Right atrium auricular region (tissue), 2 donors: ENCODE data around the gene OTUD1. TPM values are rescaled to one million over a fixed set of nuclear protein-coding genes. Genes with fewer than 3 reads are reported as not detected.

Source experiments
- DNase-seq: peaks from one replicate; pipeline ENCODE4 v3.0.0-alpha.2; 2019; ENCODE audit warnings: low spot score
- H3K27ac ChIP-seq, 2 donors: fragments of 200-600 bp; sonication (generic); 1 replicate in 1 of 2; 2 replicates in 1 of 2; pipeline ENCODE4 v1.5.1; 2016 to 2019
- H3K27me3 ChIP-seq, 2 donors: fragments of 200-600 bp; sonication (generic); one replicate each; pipeline versions ENCODE4 v1.5.1 to v1.6.0; 2017 to 2019
- H3K36me3 ChIP-seq: fragments of 200-600 bp; sonication (generic); one replicate; pipeline ENCODE4 v1.5.1; 2016
- H3K4me1 ChIP-seq, 2 donors: fragments of 200-600 bp; sonication (generic); one replicate each; pipeline versions ENCODE4 v1.5.1 to v1.6.0; 2017 to 2019
- H3K4me3 ChIP-seq, 2 donors: fragments of 200-600 bp; sonication (generic); 1 replicate in 1 of 2; 2 replicates in 1 of 2; pipeline ENCODE4 v1.5.1; 2017 to 2019; ENCODE audit warnings: mild to moderate bottlenecking in 1 of 2, moderate library complexity in 1 of 2
- H3K9me3 ChIP-seq, 2 donors: fragments of 200-600 bp; sonication (generic); one replicate each; pipeline ENCODE4 v1.5.1; 2019
- total RNA-seq, 2 donors: library from RNA; depleted of rRNA; stranded (reverse); fragments of >200 nt; gene quantifications; one replicate each; pipeline ENCODE4 v1.1.0, GENCODE V29; 2016
- TF ChIP-seq, protein P1 (sequence below), 2 donors: fragments of 200-600 bp; sonication (generic); IDR thresholded peaks; one replicate each; pipeline ENCODE4 v1.5.1; 2019; ENCODE audit warnings: antibody characterized with exemption in 2 of 2

The OTUD1 gene
- total RNA-seq, 2 donors from 2014 or later, result 9.1 to 27.1 TPM

- TF ChIP-seq, protein P1, sequence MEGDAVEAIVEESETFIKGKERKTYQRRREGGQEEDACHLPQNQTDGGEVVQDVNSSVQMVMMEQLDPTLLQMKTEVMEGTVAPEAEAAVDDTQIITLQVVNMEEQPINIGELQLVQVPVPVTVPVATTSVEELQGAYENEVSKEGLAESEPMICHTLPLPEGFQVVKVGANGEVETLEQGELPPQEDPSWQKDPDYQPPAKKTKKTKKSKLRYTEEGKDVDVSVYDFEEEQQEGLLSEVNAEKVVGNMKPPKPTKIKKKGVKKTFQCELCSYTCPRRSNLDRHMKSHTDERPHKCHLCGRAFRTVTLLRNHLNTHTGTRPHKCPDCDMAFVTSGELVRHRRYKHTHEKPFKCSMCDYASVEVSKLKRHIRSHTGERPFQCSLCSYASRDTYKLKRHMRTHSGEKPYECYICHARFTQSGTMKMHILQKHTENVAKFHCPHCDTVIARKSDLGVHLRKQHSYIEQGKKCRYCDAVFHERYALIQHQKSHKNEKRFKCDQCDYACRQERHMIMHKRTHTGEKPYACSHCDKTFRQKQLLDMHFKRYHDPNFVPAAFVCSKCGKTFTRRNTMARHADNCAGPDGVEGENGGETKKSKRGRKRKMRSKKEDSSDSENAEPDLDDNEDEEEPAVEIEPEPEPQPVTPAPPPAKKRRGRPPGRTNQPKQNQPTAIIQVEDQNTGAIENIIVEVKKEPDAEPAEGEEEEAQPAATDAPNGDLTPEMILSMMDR (IDR thresholded peaks at IDR 0.05), result no peak
- peaks cover 0 to 28% of the 10 kb centered on the region in 2 donors for H3K4me1 ChIP-seq
- H3K9me3 ChIP-seq, result no peaks in the 10 kb centered on the region
- no peaks in the 10 kb centered on the region for H3K27me3 ChIP-seq
- H3K4me3 ChIP-seq, result peak overlapping the region; percentile 84 to 94
- no peak for DNase-seq
- H3K36me3 ChIP-seq, result peaks cover 8% of the 10 kb centered on the region
- H3K27ac ChIP-seq, result peak overlapping the region; percentile 95 to 98
Observed at GRCh38 chr10:23439452-23439960, 631 bp downstream of the OTUD1 start.

DNA sequence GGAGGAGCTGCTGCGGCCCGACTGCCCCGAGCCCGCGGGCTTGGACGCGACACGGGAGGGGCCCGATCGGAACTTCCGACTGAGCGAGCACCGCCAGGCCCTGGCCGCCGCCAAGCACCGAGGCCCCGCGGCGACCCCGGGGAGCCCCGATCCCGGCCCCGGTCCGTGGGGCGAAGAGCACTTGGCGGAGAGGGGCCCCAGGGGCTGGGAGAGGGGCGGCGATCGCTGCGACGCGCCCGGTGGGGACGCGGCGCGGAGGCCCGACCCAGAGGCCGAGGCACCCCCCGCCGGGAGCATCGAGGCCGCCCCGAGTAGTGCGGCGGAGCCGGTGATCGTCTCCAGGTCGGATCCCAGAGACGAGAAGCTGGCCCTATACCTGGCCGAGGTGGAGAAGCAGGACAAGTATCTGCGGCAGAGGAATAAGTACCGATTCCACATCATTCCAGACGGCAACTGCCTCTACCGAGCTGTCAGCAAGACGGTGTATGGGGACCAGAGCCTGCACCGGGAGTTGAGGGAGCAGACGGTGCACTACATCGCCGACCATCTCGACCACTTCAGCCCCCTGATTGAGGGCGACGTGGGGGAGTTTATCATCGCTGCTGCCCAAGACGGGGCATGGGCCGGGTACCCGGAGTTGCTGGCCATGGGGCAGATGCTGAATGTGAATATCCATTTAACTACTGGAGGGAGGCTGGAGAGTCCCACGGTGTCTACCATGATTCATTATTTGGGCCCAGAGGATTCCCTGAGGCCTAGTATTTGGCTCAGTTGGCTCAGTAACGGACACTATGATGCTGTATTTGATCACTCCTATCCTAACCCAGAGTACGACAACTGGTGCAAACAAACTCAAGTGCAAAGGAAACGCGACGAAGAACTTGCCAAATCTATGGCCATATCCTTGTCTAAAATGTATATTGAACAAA lies 1.4 kb downstream of the OTUD1 start:
- H3K4me1 ChIP-seq, result peaks cover 0 to 28% of the 10 kb centered on the region in 2 donors
- no peak for DNase-seq

DNA sequence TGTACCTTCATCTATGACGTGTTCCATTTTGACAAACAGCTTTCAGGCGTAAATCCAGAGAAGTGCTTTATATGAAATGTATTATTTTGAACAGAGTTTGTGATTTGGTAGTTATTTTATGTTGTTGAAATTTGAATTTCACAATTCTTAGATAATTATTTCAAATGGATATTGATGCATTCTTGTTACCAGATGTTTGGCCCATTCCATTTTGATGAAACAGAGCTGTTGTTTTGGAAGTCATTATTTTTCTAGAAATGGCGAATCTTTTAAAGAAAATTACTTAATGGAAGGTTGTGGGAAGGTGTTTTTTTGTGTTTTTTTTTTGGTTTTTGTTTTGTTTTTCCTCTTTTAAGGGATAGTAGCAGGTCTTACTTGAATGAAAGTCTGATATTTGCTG lies 2.4 kb downstream of the OTUD1 start:
- TF ChIP-seq, protein P1 (IDR thresholded peaks at IDR 0.05), result no peak
- peaks cover 0 to 34% of the 10 kb centered on the region in 2 donors for H3K4me1 ChIP-seq
- peak overlapping the region; percentile 95 to 98 for H3K27ac ChIP-seq
- no peaks in the 10 kb centered on the region for H3K27me3 ChIP-seq
- no peaks in the 10 kb centered on the region for H3K9me3 ChIP-seq
- peak overlapping the region; percentile 84 to 94 for H3K4me3 ChIP-seq
- H3K36me3 ChIP-seq, result peaks cover 13% of the 10 kb centered on the region
- no peak for DNase-seq

More for the DNA sequence above, 1.4 kb downstream of the OTUD1 start:
- no peaks in the 10 kb centered on the region for H3K27me3 ChIP-seq
- TF ChIP-seq, protein P1 (IDR thresholded peaks at IDR 0.05), result no peak
- H3K9me3 ChIP-seq, result no peaks in the 10 kb centered on the region
- H3K4me3 ChIP-seq, result peak overlapping the region; percentile 84 to 94
- H3K27ac ChIP-seq, result peak overlapping the region; percentile 95 to 98
- peaks cover 13% of the 10 kb centered on the region for H3K36me3 ChIP-seq

DNA sequence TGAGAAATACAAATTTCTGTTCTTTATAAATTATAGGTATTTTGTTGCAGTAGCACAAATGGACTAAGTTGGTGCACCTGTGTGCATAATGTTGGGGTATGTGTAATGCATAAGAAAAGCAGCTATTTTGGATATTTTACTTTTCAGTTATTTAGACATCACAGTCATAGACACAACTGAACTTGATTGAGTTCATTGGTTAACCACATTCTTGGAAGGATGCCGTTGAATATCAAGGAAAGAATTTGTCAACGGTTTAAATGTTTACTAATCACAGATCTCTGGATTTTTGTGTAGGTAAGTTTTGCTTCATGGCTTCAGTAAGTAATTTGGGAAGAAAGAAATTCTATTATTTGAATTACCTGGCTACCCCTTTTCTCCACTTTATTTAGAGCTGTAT lies 4.1 kb downstream of the OTUD1 start:
- Histone ChIP-seq H3K4me1 (peaks cover 0 to 39% of the 10 kb centered on the region in 2 donors), H3K36me3 (peaks cover 13% of the 10 kb centered on the region), H3K27ac (peak overlapping the region; percentile 95 to 98), H3K4me3 (peak overlapping the region; percentile 84 to 94), H3K27me3 (no peaks in the 10 kb centered on the region), H3K9me3 (no peaks in the 10 kb centered on the region)
- TF ChIP-seq, protein P1 (IDR thresholded peaks at IDR 0.05), result no peak
- no peak for DNase-seq

- H3K27me3 ChIP-seq, result no peaks in the 10 kb centered on the region
- H3K36me3 ChIP-seq, result peaks cover 13% of the 10 kb centered on the region
- no peaks in the 10 kb centered on the region for H3K9me3 ChIP-seq
- H3K27ac ChIP-seq, result no peak overlapping the region
- H3K4me1 ChIP-seq, result peaks cover 0 to 46% of the 10 kb centered on the region in 2 donors
- TF ChIP-seq, protein P1 (IDR thresholded peaks at IDR 0.05), result no peak
- no peak overlapping the region for H3K4me3 ChIP-seq
- DNase-seq, result no peak
Observed at GRCh38 chr10:23445591-23445990, 6.7 kb downstream of the OTUD1 start.
